ENCODE measurements around the gene LSM10.

- TF ChIP-seq CTCF (conservative IDR thresholded peaks at IDR 0.05; ENCODE audit: low read length) (no peak), EZH2phosphoT487 (IDR thresholded peaks at IDR 0.05; ENCODE audit: borderline replicate concordance, low read depth, low read length) (no peak)
Measured at GRCh38 chr1:36352910-36353878, 44.5 kb downstream of the LSM10 start.
